GM12878 (cell line): ENCODE data around the gene PEMT. TPM values are rescaled to one million over a fixed set of nuclear protein-coding genes. Genes with fewer than 3 reads are reported as not detected.

Source experiments
- ATAC-seq: fragments of 200-7000 bp; cut with Tn5 transposase; 3 replicates; pipeline ENCODE4 v1.9.1; 2020; ENCODE audit warnings: mild to moderate bottlenecking, moderate library complexity
- BruUV-seq: library from RNA; stranded (reverse); fragments of 400-500 nt; replicated peaks from 2 replicates; lab custom pipeline; 2021; lab: Mats Ljungman, UMichigan
- CTCF ChIA-PET: fragments of 300-600 bp; sonication (Branson Sonifier 250); formaldehyde crosslinking; extraction: SDS; loops from one replicate; lab custom pipeline; 2021; ENCODE audit warnings: inconsistent platforms; lab: Yijun Ruan, JAX
- POLR2A ChIA-PET: fragments of 350-600 bp; formaldehyde crosslinking; extraction: SDS; loops from one replicate; lab custom pipeline; 2021; ENCODE audit warnings: inconsistent platforms; lab: Charles Lee
- RAD21 ChIA-PET: fragments of 300-600 bp; sonication (Branson Sonifier 250); formaldehyde crosslinking; loops from one replicate; lab custom pipeline; 2023; ENCODE audit warnings: antibody characterized with exemption; ENCODE audit not compliant: unreplicated experiment; lab: Charles Lee
- SMC1A ChIA-PET: fragments of 300-600 bp; sonication (Branson Sonifier 250); formaldehyde crosslinking; loops from one replicate; lab custom pipeline; 2023; ENCODE audit not compliant: unreplicated experiment, uncharacterized antibody; lab: Charles Lee
- DNase-seq: peaks from one replicate; pipeline ENCODE4 v3.0.0-alpha.2; 2011; ENCODE audit warnings: low read depth, low spot score
- FAIRE-seq: peaks from 3 replicates; lab custom pipeline; 2011; peaks lifted over from hg19 to GRCh38; lab: Jason Lieb, UNC
- H2AFZ ChIP-seq: 2 replicates; pipeline ENCODE4 v1.6.0; 2011; ENCODE audit warnings: low read depth, low read length, control low read depth; ENCODE audit not compliant: control insufficient read depth
- H3K27ac ChIP-seq: 2 replicates; pipeline ENCODE4 v1.5.1; 2011; ENCODE audit warnings: control low read depth; ENCODE audit not compliant: control insufficient read depth, insufficient read depth
- H3K27me3 ChIP-seq, 2 experiments: replicated peaks in 1 of 2; 2 replicates each; pipeline versions ENCODE4 v1.6.0 to v1.6.1; 2011; ENCODE audit warnings: low read length in 1 of 2; ENCODE audit not compliant: control insufficient read depth in 2 of 2, insufficient read depth in 2 of 2
- H3K36me3 ChIP-seq, 2 experiments: 2 replicates each; pipeline ENCODE4 v1.5.1; 2011; ENCODE audit warnings: low read length in 1 of 2; ENCODE audit not compliant: control insufficient read depth in 2 of 2, insufficient read depth in 2 of 2
- H3K4me1 ChIP-seq: 2 replicates; pipeline ENCODE4 v1.6.1; 2011; ENCODE audit warnings: mild to moderate bottlenecking, low read length, moderate library complexity, mixed read lengths; ENCODE audit not compliant: control insufficient read depth, insufficient read depth
- H3K4me2 ChIP-seq: 2 replicates; pipeline ENCODE4 v1.6.0; 2011; ENCODE audit warnings: control low read depth; ENCODE audit not compliant: control insufficient read depth, insufficient read depth
- H3K4me3 ChIP-seq: fragments of 200-600 bp; sonication (generic); 2 replicates; pipeline ENCODE4 v1.5.1; 2016
- H3K79me2 ChIP-seq: 2 replicates; pipeline ENCODE4 v1.6.0; 2011; ENCODE audit warnings: low read length; ENCODE audit not compliant: control insufficient read depth, insufficient read depth
- H3K9ac ChIP-seq: 2 replicates; pipeline ENCODE4 v1.8.0; 2011; ENCODE audit warnings: low read length, control low read depth, mixed read lengths; ENCODE audit not compliant: control insufficient read depth, insufficient read depth
- H3K9me3 ChIP-seq: replicated peaks from 3 replicates; pipeline ENCODE4 v1.5.1; 2011; ENCODE audit warnings: mild to moderate bottlenecking, low read length; ENCODE audit not compliant: control insufficient read depth, insufficient read depth
- H4K20me1 ChIP-seq: 2 replicates; pipeline ENCODE4 v1.6.0; 2011; ENCODE audit not compliant: control insufficient read depth, insufficient read depth
- BCL11A ChIP-seq: IDR thresholded peaks from 2 replicates; pipeline ENCODE4 v1.6.1; 2011; ENCODE audit warnings: low read depth, low read length
- CBFB ChIP-seq: IDR thresholded peaks from 2 replicates; pipeline ENCODE4 v1.6.1; 2016; ENCODE audit warnings: antibody characterized with exemption, low read depth
- KAT2A ChIP-seq: conservative IDR thresholded peaks from 2 replicates; pipeline ENCODE4 v1.6.1; 2011; ENCODE audit warnings: low read depth, low read length; ENCODE audit not compliant: control insufficient read depth
- MEF2A ChIP-seq: IDR thresholded peaks from 2 replicates; pipeline ENCODE4 v1.6.1; 2011; ENCODE audit warnings: low read depth, mild to moderate bottlenecking, low read length, moderate library complexity; ENCODE audit not compliant: insufficient read depth
- POLR2AphosphoS2 ChIP-seq: IDR thresholded peaks from 2 replicates; pipeline ENCODE4 v1.6.1; 2011; ENCODE audit warnings: low read depth, mild to moderate bottlenecking, low read length, improper control_type of control experiment, moderate library complexity
- STAT1 ChIP-seq: fragments of 450-650 bp; conservative IDR thresholded peaks from 2 replicates; pipeline ENCODE4 v1.6.1; 2014; ENCODE audit warnings: antibody characterized with exemption, mild to moderate bottlenecking
- WGBS: methylation state at CpG from one replicate; pipeline ENCODE4 v1.1.6; 2016; ENCODE audit warnings: low lambda C conversion rate; ENCODE audit not compliant: insufficient replicate concordance, insufficient coverage; ENCODE audit errors: missing lambda C conversion rate; 5-methylcytosine and 5-hydroxymethylcytosine counted together
- in situ Hi-C: fragments of 300-500 bp; cut with MboI; formaldehyde crosslinking; loops from 9 replicates; pipeline ENCODE4 v1.14.3; 2018; ENCODE audit warnings: mixed read lengths
- intact Hi-C: fragments of 100-400 bp; cut with micrococcal nuclease; formaldehyde crosslinking; loops from one replicate; pipeline ENCODE4 v1.14.2; 2022; ENCODE audit not compliant: unreplicated experiment
- polyA plus RNA-seq, 11 experiments: library from polyadenylated mRNA; depleted of rRNA in 4 of 11; unstranded in 6 of 11; stranded (reverse) in 5 of 11; fragments of >200 nt; fragmentation: Nextera tagmentation in 4 of 11; fragmentation: Illumina TruSeq in 1 of 11; extraction: Ambion mirVana in 4 of 11; extraction: Trizol in 1 of 11; gene quantifications; 1 replicate in 1 of 11; 2 replicates in 10 of 11; pipeline versions ENCODE4 v1.2.1 to v1.2.3, GENCODE V29; 2011 to 2016; ENCODE audit warnings: inconsistent platforms in 2 of 11, missing spikeins in 2 of 11, low read depth in 1 of 11
- total RNA-seq, 4 experiments: library from RNA; depleted of rRNA in 3 of 4; stranded (reverse); fragments of >200 nt in 3 of 4; fragmentation: Illumina TruSeq in 1 of 4; extraction: Trizol in 1 of 4; gene quantifications; 2 replicates each; pipeline versions ENCODE4 v1.2.1 to v1.2.3, GENCODE V29; 2013 to 2021
- TF ChIP-seq, protein P1 (sequence below): fragments of 450-650 bp; IDR thresholded peaks from 2 replicates; pipeline ENCODE4 v1.6.1; 2017; ENCODE audit warnings: borderline replicate concordance
- TF ChIP-seq, protein P2 (sequence below): fragments of 450-650 bp; IDR thresholded peaks from 2 replicates; pipeline ENCODE4 v1.6.1; 2017; ENCODE audit warnings: mild to moderate bottlenecking, moderate library complexity
- TF ChIP-seq, protein P3 (sequence below): fragments of 450-650 bp; IDR thresholded peaks from 2 replicates; pipeline ENCODE4 v1.6.1; 2017; ENCODE audit warnings: low read depth, mild to moderate bottlenecking, moderate library complexity

The PEMT gene
- total and polyA plus RNA-seq, 10 of the 15 experiments (the other 5 are each of a cell fraction or from before 2014, with no cell fraction given) = 2.8 to 44.7 (median 25.4) TPM

DNA sequence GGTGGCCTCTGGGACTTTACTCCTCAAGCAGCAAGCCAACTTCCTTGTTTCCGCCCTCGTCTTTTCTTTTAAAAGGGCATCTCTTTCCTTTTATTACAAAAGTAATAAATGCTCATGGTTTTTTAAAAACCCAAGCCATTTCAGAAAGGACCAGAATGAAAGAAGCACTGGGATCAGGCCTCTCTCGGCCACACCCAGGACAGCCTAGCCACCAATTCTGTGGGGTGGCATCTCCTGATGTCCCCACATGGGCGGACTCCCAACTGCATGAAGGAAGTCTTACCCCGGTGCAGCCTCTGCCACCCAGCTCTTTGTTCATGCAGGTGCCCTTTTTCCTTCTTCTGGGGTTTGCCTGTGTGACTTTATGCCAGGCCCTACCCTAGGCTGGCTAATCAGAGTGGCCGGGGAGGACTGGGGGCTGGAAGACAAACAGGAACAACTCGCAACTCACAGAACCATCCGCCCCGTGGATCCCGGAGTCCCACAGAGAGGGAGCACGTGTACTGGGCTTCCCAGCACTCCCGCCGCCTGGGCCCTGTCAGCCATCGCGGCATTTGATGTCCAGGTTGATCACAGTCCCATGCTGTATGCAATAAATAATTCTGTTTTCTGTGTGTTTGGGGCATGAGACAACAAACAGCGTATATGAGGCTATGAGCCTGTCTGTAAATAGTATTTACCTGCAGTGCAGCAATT lies 92.8 kb downstream of the PEMT start:
- no peak for FAIRE-seq
- RAD21 ChIA-PET = no interaction called here
- SMC1A ChIA-PET = interaction anchor here (0.9 kb wide), 1 partner anchor 9 kb away, joined by 3 read pairs; no protein-coding TSS in a partner anchor

More for the DNA sequence above, 92.8 kb downstream of the PEMT start:
- ATAC-seq = no peak
- Histone ChIP-seq H2AFZ (no peak overlapping the region), H4K20me1 (no peaks in the 10 kb centered on the region), H3K27ac (no peak overlapping the region), H3K79me2 (no peaks in the 10 kb centered on the region), H3K9me3 (no peaks in the 10 kb centered on the region), H3K9ac (no peak overlapping the region), H3K4me1 (peaks cover 4% of the 10 kb centered on the region; the same call in 1 of the 2 replicates), H3K27me3 (peaks cover 2 to 10% of the 10 kb centered on the region in 2 experiments; a peak in 3 of 4 replicates)
- WGBS = 65% methylated on average over 16 of the region's 16 CpGs
- POLR2A ChIA-PET = no interaction called here
- no TSS peak for BruUV-seq
- TF ChIP-seq KAT2A (no peak), STAT1 (no peak), POLR2AphosphoS2 (no peak), MEF2A (no peak), CBFB (no peak), BCL11A (no peak)
- TF ChIP-seq, protein P1, sequence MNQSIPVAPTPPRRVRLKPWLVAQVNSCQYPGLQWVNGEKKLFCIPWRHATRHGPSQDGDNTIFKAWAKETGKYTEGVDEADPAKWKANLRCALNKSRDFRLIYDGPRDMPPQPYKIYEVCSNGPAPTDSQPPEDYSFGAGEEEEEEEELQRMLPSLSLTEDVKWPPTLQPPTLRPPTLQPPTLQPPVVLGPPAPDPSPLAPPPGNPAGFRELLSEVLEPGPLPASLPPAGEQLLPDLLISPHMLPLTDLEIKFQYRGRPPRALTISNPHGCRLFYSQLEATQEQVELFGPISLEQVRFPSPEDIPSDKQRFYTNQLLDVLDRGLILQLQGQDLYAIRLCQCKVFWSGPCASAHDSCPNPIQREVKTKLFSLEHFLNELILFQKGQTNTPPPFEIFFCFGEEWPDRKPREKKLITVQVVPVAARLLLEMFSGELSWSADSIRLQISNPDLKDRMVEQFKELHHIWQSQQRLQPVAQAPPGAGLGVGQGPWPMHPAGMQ = no peak
- TF ChIP-seq, protein P2, sequence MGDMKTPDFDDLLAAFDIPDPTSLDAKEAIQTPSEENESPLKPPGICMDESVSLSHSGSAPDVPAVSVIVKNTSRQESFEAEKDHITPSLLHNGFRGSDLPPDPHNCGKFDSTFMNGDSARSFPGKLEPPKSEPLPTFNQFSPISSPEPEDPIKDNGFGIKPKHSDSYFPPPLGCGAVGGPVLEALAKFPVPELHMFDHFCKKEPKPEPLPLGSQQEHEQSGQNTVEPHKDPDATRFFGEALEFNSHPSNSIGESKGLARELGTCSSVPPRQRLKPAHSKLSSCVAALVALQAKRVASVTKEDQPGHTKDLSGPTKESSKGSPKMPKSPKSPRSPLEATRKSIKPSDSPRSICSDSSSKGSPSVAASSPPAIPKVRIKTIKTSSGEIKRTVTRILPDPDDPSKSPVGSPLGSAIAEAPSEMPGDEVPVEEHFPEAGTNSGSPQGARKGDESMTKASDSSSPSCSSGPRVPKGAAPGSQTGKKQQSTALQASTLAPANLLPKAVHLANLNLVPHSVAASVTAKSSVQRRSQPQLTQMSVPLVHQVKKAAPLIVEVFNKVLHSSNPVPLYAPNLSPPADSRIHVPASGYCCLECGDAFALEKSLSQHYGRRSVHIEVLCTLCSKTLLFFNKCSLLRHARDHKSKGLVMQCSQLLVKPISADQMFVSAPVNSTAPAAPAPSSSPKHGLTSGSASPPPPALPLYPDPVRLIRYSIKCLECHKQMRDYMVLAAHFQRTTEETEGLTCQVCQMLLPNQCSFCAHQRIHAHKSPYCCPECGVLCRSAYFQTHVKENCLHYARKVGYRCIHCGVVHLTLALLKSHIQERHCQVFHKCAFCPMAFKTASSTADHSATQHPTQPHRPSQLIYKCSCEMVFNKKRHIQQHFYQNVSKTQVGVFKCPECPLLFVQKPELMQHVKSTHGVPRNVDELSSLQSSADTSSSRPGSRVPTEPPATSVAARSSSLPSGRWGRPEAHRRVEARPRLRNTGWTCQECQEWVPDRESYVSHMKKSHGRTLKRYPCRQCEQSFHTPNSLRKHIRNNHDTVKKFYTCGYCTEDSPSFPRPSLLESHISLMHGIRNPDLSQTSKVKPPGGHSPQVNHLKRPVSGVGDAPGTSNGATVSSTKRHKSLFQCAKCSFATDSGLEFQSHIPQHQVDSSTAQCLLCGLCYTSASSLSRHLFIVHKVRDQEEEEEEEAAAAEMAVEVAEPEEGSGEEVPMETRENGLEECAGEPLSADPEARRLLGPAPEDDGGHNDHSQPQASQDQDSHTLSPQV = no peak
- TF ChIP-seq, protein P3, sequence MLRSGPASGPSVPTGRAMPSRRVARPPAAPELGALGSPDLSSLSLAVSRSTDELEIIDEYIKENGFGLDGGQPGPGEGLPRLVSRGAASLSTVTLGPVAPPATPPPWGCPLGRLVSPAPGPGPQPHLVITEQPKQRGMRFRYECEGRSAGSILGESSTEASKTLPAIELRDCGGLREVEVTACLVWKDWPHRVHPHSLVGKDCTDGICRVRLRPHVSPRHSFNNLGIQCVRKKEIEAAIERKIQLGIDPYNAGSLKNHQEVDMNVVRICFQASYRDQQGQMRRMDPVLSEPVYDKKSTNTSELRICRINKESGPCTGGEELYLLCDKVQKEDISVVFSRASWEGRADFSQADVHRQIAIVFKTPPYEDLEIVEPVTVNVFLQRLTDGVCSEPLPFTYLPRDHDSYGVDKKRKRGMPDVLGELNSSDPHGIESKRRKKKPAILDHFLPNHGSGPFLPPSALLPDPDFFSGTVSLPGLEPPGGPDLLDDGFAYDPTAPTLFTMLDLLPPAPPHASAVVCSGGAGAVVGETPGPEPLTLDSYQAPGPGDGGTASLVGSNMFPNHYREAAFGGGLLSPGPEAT = no peak
- TF ChIP-seq, all 136 proteins: peak for 0
- Histone ChIP-seq H3K4me3 (no peak overlapping the region), H3K4me2 (no peak overlapping the region), H3K36me3 (peaks cover 0 to under 1% of the 10 kb centered on the region in 2 experiments; a peak in 1 of 4 replicates)
- in situ Hi-C loops (loop anchor here (5.0 kb wide), 2 partner anchors 141 to 144 kb away; no protein-coding TSS in a partner anchor), intact Hi-C loops (loop anchor here (5.0 kb wide), 1 partner anchor 69 kb away; no protein-coding TSS in a partner anchor)
- DNase-seq = no peak
- CTCF ChIA-PET = interaction anchor here (3.9 kb wide), 1 partner anchor 143 kb away, joined by 64 read pairs; no protein-coding TSS in a partner anchor
